Panc1 (cell line): Measurements from ENCODE around the gene SLC5A6. TPM values are rescaled to one million over a fixed set of nuclear protein-coding genes. Genes with fewer than 3 reads are reported as not detected.

Source experiments
- ATAC-seq: fragments of 200-7000 bp; cut with Tn5 transposase; 2 replicates; pipeline ENCODE4 v1.9.1; 2020; ENCODE audit warnings: mild to moderate bottlenecking, moderate library complexity
- BruUV-seq: library from RNA; stranded (reverse); fragments of 400-500 nt; replicated peaks from 2 replicates; lab custom pipeline; 2021; lab: Mats Ljungman, UMichigan
- CTCF ChIA-PET: fragments of 300-600 bp; sonication (Branson Sonifier 250); formaldehyde crosslinking; loops from one replicate; lab custom pipeline; 2022; ENCODE audit warnings: antibody characterized with exemption; lab: Charles Lee
- POLR2A ChIA-PET: fragments of 300-600 bp; sonication (Branson Sonifier 250); formaldehyde crosslinking; loops from one replicate; lab custom pipeline; 2022; ENCODE audit warnings: antibody characterized with exemption; lab: Charles Lee
- DNase-seq: peaks from one replicate; pipeline ENCODE4 v3.0.0-alpha.2; 2010; ENCODE audit warnings: low read depth, low spot score
- H3K27ac ChIP-seq: 2 replicates; pipeline ENCODE4 v1.5.1; 2011; ENCODE audit warnings: mild to moderate bottlenecking, low read length, inconsistent platforms
- H3K27me3 ChIP-seq: fragments of 200-500 bp; sonication (Bioruptor generic); 2 replicates; pipeline ENCODE4 v1.6.0; 2014; ENCODE audit warnings: low read length, inconsistent platforms; ENCODE audit not compliant: control insufficient read depth, insufficient read depth
- H3K36me3 ChIP-seq: fragments of 200-500 bp; sonication (Bioruptor generic); 2 replicates; pipeline ENCODE4 v1.5.1; 2014; ENCODE audit warnings: inconsistent platforms, mild to moderate bottlenecking, low read length, moderate library complexity; ENCODE audit not compliant: control insufficient read depth, insufficient read depth
- H3K4me1 ChIP-seq: 2 replicates; pipeline ENCODE4 v1.5.1; 2011; ENCODE audit warnings: inconsistent platforms, mild to moderate bottlenecking, low read length, moderate library complexity; ENCODE audit not compliant: control insufficient read depth, insufficient read depth
- H3K4me3 ChIP-seq, 2 experiments: 2 replicates each; pipeline ENCODE4 v1.5.1; 2011 to 2012; ENCODE audit warnings: low read depth in 2 of 2, low read length in 2 of 2, mild to moderate bottlenecking in 2 of 2, inconsistent platforms in 1 of 2, moderate library complexity in 1 of 2
- H3K9me3 ChIP-seq: fragments of 200-500 bp; sonication (Bioruptor generic); 2 replicates; pipeline ENCODE4 v1.5.1; 2014; ENCODE audit warnings: low read depth, mild to moderate bottlenecking, inconsistent platforms, low read length, moderate library complexity; ENCODE audit not compliant: control insufficient read depth, insufficient read depth
- POLR2AphosphoS5 ChIP-seq: IDR thresholded peaks from 2 replicates; pipeline ENCODE4 v1.6.1; 2012; ENCODE audit warnings: mild to moderate bottlenecking, low read depth, low read length, moderate library complexity
- SIN3A ChIP-seq: IDR thresholded peaks from 2 replicates; pipeline ENCODE4 v1.6.1; 2012; ENCODE audit warnings: low read depth, mild to moderate bottlenecking, low read length, moderate library complexity, borderline replicate concordance; ENCODE audit not compliant: insufficient read depth
- TCF7L2 ChIP-seq: IDR thresholded peaks from 2 replicates; pipeline ENCODE4 v1.6.1; 2011; ENCODE audit warnings: mild to moderate bottlenecking, low read depth, low read length, inconsistent platforms
- in situ Hi-C: cut with HindIII; loops from 2 replicates; pipeline ENCODE4 v1.10.0; 2016; ENCODE audit warnings: low sequenced_read_pairs, low pct_unique_long_range_greater_than_20kb
- intact Hi-C: fragments of 100-400 bp; cut with micrococcal nuclease; formaldehyde crosslinking; loops from one replicate; pipeline ENCODE4 v1.10.0; 2022; ENCODE audit not compliant: unreplicated experiment
- total RNA-seq: library from RNA; stranded (reverse); gene quantifications from one replicate; pipeline ENCODE4 v1.2.1, GENCODE V29; 2021; ENCODE audit not compliant: unreplicated experiment
- TF ChIP-seq, protein P1 (sequence below): fragments of 450-650 bp; IDR thresholded peaks from 2 replicates; pipeline ENCODE4 v1.5.1; 2017; ENCODE audit warnings: mild to moderate bottlenecking
- TF ChIP-seq, protein P2 (sequence below), 2 experiments: IDR thresholded peaks; 2 replicates each; pipeline ENCODE4 v1.6.1; 2011 to 2012; ENCODE audit warnings: low read depth in 2 of 2, control low read depth in 1 of 2, low read length in 1 of 2, mild to moderate bottlenecking in 1 of 2, moderate library complexity in 1 of 2; ENCODE audit not compliant: insufficient read depth in 1 of 2

SLC5A6 gene
- total RNA-seq, 1 experiment from 2014 or later = 74.5 TPM

DNA sequence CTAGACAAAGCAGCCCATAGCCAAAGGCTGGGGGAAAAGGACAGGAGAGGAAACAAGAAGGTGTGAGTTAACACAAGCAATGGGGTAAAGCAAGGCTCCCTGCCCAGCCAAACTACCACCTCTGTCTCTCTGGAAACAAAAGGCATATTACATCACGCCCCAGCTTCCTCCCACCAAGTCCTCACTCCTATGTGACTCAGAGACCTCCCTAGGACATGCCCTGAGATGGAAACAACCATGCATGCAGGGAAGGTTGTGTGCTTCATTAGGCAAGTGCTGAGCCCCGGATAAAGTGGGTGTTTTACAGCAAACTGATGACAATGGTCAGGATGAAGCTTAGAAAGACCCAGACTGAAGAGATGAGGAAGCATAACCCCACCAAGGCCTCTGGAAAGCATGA lies 9.2 kb downstream of the SLC5A6 start:
- DNase-seq (no peak), ATAC-seq (no peak)
- ChIA-PET CTCF (no interaction called here), POLR2A (no interaction called here)
- H3K4me3 ChIP-seq = no peak overlapping the region
- H3K36me3 ChIP-seq = peaks cover 1% of the 10 kb centered on the region
- TF ChIP-seq TCF7L2 = no peak
- intact Hi-C loops (no loop called here), in situ Hi-C loops (no loop called here)
- H3K9me3 ChIP-seq = no peaks in the 10 kb centered on the region
- no peaks in the 10 kb centered on the region for H3K4me1 ChIP-seq
- H3K27me3 ChIP-seq = no peaks in the 10 kb centered on the region
- no TSS peak for BruUV-seq
- H3K27ac ChIP-seq = no peak overlapping the region

GRCh38 chr2:27201675-27202074 lies 10.4 kb downstream of the SLC5A6 start:
- Histone ChIP-seq H3K4me3 (no peak overlapping the region), H3K27me3 (no peaks in the 10 kb centered on the region), H3K4me1 (no peaks in the 10 kb centered on the region), H3K27ac (no peak overlapping the region), H3K36me3 (no peaks in the 10 kb centered on the region; the same call in 1 of the 2 replicates), H3K9me3 (no peaks in the 10 kb centered on the region)
- ATAC-seq (no peak), DNase-seq (no peak)
- TF ChIP-seq, protein P1, sequence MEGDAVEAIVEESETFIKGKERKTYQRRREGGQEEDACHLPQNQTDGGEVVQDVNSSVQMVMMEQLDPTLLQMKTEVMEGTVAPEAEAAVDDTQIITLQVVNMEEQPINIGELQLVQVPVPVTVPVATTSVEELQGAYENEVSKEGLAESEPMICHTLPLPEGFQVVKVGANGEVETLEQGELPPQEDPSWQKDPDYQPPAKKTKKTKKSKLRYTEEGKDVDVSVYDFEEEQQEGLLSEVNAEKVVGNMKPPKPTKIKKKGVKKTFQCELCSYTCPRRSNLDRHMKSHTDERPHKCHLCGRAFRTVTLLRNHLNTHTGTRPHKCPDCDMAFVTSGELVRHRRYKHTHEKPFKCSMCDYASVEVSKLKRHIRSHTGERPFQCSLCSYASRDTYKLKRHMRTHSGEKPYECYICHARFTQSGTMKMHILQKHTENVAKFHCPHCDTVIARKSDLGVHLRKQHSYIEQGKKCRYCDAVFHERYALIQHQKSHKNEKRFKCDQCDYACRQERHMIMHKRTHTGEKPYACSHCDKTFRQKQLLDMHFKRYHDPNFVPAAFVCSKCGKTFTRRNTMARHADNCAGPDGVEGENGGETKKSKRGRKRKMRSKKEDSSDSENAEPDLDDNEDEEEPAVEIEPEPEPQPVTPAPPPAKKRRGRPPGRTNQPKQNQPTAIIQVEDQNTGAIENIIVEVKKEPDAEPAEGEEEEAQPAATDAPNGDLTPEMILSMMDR = no peak
- TF ChIP-seq TCF7L2 (no peak), POLR2AphosphoS5 (no peak), SIN3A (no peak)
- TF ChIP-seq, protein P2, sequence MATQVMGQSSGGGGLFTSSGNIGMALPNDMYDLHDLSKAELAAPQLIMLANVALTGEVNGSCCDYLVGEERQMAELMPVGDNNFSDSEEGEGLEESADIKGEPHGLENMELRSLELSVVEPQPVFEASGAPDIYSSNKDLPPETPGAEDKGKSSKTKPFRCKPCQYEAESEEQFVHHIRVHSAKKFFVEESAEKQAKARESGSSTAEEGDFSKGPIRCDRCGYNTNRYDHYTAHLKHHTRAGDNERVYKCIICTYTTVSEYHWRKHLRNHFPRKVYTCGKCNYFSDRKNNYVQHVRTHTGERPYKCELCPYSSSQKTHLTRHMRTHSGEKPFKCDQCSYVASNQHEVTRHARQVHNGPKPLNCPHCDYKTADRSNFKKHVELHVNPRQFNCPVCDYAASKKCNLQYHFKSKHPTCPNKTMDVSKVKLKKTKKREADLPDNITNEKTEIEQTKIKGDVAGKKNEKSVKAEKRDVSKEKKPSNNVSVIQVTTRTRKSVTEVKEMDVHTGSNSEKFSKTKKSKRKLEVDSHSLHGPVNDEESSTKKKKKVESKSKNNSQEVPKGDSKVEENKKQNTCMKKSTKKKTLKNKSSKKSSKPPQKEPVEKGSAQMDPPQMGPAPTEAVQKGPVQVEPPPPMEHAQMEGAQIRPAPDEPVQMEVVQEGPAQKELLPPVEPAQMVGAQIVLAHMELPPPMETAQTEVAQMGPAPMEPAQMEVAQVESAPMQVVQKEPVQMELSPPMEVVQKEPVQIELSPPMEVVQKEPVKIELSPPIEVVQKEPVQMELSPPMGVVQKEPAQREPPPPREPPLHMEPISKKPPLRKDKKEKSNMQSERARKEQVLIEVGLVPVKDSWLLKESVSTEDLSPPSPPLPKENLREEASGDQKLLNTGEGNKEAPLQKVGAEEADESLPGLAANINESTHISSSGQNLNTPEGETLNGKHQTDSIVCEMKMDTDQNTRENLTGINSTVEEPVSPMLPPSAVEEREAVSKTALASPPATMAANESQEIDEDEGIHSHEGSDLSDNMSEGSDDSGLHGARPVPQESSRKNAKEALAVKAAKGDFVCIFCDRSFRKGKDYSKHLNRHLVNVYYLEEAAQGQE (IDR thresholded peaks at IDR 0.05; ENCODE audit: insufficient read depth in 1 of 2, low read depth in 2 of 2, low read length in 1 of 2) = no peak
- intact Hi-C loops (no loop called here), in situ Hi-C loops (no loop called here)
- ChIA-PET CTCF (no interaction called here), POLR2A (no interaction called here)
- BruUV-seq = no TSS peak

GRCh38 chr2:27199241-27199640 lies 12.8 kb downstream of the SLC5A6 start:
- H3K27ac ChIP-seq = no peak overlapping the region
- BruUV-seq = no TSS peak
- H3K36me3 ChIP-seq = no peaks in the 10 kb centered on the region; the same call in 1 of the 2 replicates
- H3K4me3 ChIP-seq = no peak overlapping the region
- ATAC-seq = no peak
- in situ Hi-C loops (no loop called here), intact Hi-C loops (no loop called here)
- H3K9me3 ChIP-seq = no peaks in the 10 kb centered on the region
- CTCF ChIA-PET = interaction anchor here (0.6 to 0.7 kb wide), 2 partner anchors 66 to 112 kb away, joined by 3 read pairs; partner anchors contain the start of gene KHK
- no peak for DNase-seq
- H3K27me3 ChIP-seq = no peaks in the 10 kb centered on the region
- TF ChIP-seq, protein P2 (IDR thresholded peaks at IDR 0.05; ENCODE audit: insufficient read depth in 1 of 2, low read depth in 2 of 2, low read length in 1 of 2) = no peak
- TF ChIP-seq SIN3A = no peak
- no peak for TF ChIP-seq POLR2AphosphoS5
- TF ChIP-seq, protein P1 = no peak
- TF ChIP-seq TCF7L2 = no peak
- POLR2A ChIA-PET = no interaction called here
- H3K4me1 ChIP-seq = no peaks in the 10 kb centered on the region
